BLaER1 treated with 17β-estradiol and CSF1 and Interleukin-3, amounts not matched to agents 10 nM and 100 nM (cell line): ENCODE data around the gene FBXW2.

ENCODE experiments used
- H3K27ac ChIP-seq, 11 experiments: shearing (Covaris generic); formaldehyde crosslinking; 2 replicates each; pipeline ENCODE4 v1.8.1; 2022
- H3K27me3 ChIP-seq, 11 experiments: shearing (Covaris generic); formaldehyde crosslinking; 2 replicates each; pipeline ENCODE4 v1.8.1; 2022
- H3K36me3 ChIP-seq, 11 experiments: shearing (Covaris generic); formaldehyde crosslinking; 2 replicates each; pipeline ENCODE4 v1.8.1; 2022
- H3K4me1 ChIP-seq, 10 experiments: shearing (Covaris generic); formaldehyde crosslinking; 2 replicates each; pipeline ENCODE4 v1.8.1; 2022
- H3K4me2 ChIP-seq, 11 experiments: shearing (Covaris generic); formaldehyde crosslinking; 2 replicates each; pipeline ENCODE4 v1.8.1; 2022
- H3K4me3 ChIP-seq, 10 experiments: shearing (Covaris generic); formaldehyde crosslinking; 2 replicates each; pipeline ENCODE4 v1.8.1; 2022
- H3K9ac ChIP-seq, 11 experiments: shearing (Covaris generic); formaldehyde crosslinking; 2 replicates each; pipeline ENCODE4 v1.8.1; 2022
- H3K9me3 ChIP-seq, 11 experiments: shearing (Covaris generic); formaldehyde crosslinking; replicated peaks in 1 of 11; 2 replicates each; pipeline ENCODE4 v1.8.1; 2022
- H4K20me1 ChIP-seq, 11 experiments: shearing (Covaris generic); formaldehyde crosslinking; 2 replicates each; pipeline ENCODE4 v1.8.1; 2022
- Cebpa-rat ChIP-seq, 11 experiments: shearing (Covaris generic); IDR thresholded peaks; 2 replicates each; pipeline ENCODE4 v1.8.1; 2022

FBXW2 gene

DNA sequence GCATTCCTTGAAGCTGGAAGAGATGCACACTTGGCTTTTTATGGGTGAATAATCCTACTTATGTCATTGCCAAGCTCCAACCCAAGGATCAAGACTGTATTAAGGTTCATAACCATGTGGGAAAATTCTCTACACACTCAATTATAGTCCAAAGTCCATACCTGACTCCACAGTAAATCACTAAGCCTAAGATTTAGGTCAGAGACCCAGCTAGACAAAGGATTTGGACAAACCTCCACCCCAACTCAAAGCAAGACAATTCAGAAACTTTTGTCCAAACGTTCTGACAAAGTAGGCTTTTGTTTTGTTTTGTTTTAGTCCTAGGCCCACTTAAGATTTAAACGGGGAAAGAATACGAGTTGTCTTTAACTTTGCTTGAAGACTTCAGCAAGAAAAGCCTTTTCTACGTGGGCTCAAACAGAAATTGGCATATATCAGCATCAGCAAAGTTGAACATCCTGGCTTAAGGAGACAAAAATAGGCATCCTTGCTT is 80.6 kb downstream of the FBXW2 start:
- Histone ChIP-seq H3K9me3 (no peaks in the 10 kb centered on the region), H3K4me1 (peaks cover 41 to 63% (median 57%) of the 10 kb centered on the region in 10 experiments), H3K4me2 (peak overlapping the region; percentile 77 to 98 (median 87)), H3K27me3 (no peaks in the 10 kb centered on the region), H4K20me1 (peaks cover 0 to 53% (median 25%) of the 10 kb centered on the region in 11 experiments; a peak in 11 of 22 replicates), H3K4me3 (peak overlapping the region; percentile 83 to 99 (median 96)), H3K36me3 (peaks cover 0 to 30% (median 20%) of the 10 kb centered on the region in 11 experiments; a peak in 13 of 22 replicates), H3K9ac (peak overlapping the region; percentile 89 to 98 (median 94)), H3K27ac (peak overlapping the region; percentile 11 to 96 (median 91); a peak in 20 of 22 replicates)
- TF ChIP-seq Cebpa-rat (IDR thresholded peaks at IDR 0.05), result no peak

DNA sequence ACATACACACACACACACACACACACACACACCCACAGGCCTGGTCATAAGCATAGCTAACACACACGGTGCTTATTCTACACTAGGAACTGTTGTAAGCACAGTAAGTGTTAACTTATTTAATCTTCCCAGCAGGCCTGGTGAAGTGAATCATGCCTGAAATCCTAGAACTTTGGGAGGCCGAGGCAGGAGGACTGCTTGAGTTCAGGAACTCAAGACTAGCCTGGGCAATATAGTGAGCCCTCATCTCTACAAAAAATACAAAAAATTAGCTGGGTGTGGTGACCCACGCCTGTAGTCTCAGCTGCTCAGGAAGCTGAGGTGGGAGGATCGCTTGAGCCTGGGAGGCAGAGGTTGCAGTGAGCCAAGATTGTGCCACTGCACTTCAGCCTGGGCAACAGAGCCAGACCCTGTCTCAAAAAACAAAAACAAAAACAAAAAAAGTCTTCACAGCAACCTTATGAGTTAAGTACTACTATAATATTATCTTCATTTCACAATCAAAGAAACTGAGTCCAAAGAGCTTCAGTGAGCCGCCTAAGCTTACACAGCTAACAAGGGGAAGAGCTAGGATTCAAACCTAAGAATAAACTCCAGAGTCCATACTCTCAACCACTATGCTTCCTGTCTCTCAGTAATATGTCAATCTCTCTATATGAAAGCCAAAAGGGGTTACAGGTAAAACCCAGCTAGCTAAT is 81.2 kb downstream of the FBXW2 start:
- Histone ChIP-seq H3K27me3 (no peaks in the 10 kb centered on the region), H3K27ac (peak overlapping the region; percentile 11 to 96 (median 91); a peak in 20 of 22 replicates), H3K9me3 (no peaks in the 10 kb centered on the region), H3K36me3 (peaks cover 0 to 31% (median 26%) of the 10 kb centered on the region in 11 experiments; a peak in 13 of 22 replicates), H3K9ac (peak overlapping the region; percentile 89 to 98 (median 94)), H4K20me1 (peaks cover 0 to 53% (median 25%) of the 10 kb centered on the region in 11 experiments; a peak in 12 of 22 replicates), H3K4me3 (peak overlapping the region; percentile 83 to 99 (median 96)), H3K4me2 (peak overlapping the region; percentile 77 to 98 (median 87)), H3K4me1 (peaks cover 47 to 69% (median 57%) of the 10 kb centered on the region in 10 experiments)
- TF ChIP-seq Cebpa-rat (IDR thresholded peaks at IDR 0.05), result no peak

DNA sequence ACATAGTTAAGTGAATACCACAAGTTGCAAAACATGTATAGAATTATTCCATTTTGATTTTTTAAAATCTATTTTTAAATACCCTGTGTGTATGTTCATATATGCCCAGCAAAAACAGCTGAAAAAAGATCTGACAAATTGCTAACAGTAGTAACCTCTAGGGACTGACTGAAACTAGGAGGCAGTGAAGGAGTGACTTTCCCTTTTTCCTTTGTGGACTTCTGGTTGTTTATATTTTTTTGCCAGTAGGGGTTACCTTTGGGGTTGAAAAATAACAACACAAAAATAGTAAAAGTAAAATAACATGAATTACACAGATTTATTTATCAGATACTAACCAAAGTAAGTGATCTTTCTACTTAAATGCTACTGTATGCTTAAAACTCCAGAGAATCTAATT is 81.9 kb downstream of the FBXW2 start:
- Histone ChIP-seq H3K9ac (peak overlapping the region; percentile 89 to 98 (median 94); a peak in 20 of 22 replicates), H3K4me1 (peaks cover 53 to 75% (median 60%) of the 10 kb centered on the region in 10 experiments), H3K4me2 (peak overlapping the region; percentile 77 to 98 (median 87)), H3K4me3 (peak overlapping the region; percentile 83 to 99 (median 96); a peak in 19 of 20 replicates), H3K36me3 (peaks cover 0 to 37% (median 26%) of the 10 kb centered on the region in 11 experiments; a peak in 14 of 22 replicates), H3K27ac (peak overlapping the region; percentile 11 to 96 (median 91); a peak in 20 of 22 replicates), H4K20me1 (peaks cover 5 to 53% (median 28%) of the 10 kb centered on the region in 11 experiments; a peak in 13 of 22 replicates), H3K9me3 (no peaks in the 10 kb centered on the region), H3K27me3 (no peaks in the 10 kb centered on the region)
- no peak for TF ChIP-seq Cebpa-rat (IDR thresholded peaks at IDR 0.05)

DNA sequence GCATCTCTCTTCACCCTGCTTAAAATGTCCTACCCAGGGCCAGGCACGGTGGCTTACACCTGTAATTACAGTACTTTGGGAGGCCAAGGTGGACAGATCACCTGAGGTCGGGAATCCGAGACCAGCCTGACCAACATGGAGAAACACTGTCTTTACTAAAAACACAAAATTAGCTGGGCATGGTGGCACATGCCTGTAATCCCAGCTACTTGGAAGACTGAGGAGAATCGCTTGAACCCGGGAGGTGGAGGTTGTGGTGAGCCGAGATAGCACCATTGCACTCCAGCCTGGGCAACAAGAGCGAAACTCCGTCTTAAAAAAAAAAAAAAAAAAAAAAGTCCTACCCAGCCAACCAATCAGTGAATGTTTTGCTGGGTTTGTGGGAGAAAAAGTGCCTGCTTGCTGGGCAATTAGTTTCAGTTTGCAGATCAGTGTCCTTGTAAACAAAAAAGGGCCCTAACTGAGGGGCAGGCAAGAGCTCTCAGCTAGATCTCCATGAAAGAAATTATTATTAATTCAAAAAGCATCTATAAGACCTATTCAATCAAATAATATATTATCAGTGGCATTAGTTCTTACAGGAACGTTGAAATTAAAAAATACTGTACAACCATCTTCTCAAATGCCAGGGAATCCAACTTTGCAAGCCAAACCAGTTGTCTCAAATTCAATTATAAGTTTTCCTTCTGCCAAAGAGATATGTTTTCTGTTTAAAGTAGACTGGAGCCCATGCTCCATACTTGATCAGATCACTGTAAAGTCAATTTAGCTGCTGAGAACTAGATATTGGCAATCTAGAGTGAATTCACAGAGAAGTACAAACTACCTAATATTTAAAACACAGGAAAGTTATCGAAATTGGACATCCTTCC is 82.9 kb downstream of the FBXW2 start:
- Histone ChIP-seq H3K4me2 (peak overlapping the region; percentile 77 to 98 (median 87)), H3K36me3 (peaks cover 0 to 42% (median 26%) of the 10 kb centered on the region in 11 experiments; a peak in 14 of 22 replicates), H3K27ac (peak overlapping the region; percentile 50 to 96 (median 91); a peak in 20 of 22 replicates), H3K27me3 (no peaks in the 10 kb centered on the region), H3K9me3 (no peaks in the 10 kb centered on the region), H3K9ac (peak overlapping the region; percentile 52 to 96 (median 91)), H3K4me1 (peaks cover 48 to 79% (median 62%) of the 10 kb centered on the region in 10 experiments), H4K20me1 (peaks cover 5 to 60% (median 29%) of the 10 kb centered on the region in 11 experiments; a peak in 13 of 22 replicates), H3K4me3 (peak overlapping the region; percentile 39 to 99 (median 96); a peak in 18 of 20 replicates)
- TF ChIP-seq Cebpa-rat (IDR thresholded peaks at IDR 0.05), result no peak

DNA sequence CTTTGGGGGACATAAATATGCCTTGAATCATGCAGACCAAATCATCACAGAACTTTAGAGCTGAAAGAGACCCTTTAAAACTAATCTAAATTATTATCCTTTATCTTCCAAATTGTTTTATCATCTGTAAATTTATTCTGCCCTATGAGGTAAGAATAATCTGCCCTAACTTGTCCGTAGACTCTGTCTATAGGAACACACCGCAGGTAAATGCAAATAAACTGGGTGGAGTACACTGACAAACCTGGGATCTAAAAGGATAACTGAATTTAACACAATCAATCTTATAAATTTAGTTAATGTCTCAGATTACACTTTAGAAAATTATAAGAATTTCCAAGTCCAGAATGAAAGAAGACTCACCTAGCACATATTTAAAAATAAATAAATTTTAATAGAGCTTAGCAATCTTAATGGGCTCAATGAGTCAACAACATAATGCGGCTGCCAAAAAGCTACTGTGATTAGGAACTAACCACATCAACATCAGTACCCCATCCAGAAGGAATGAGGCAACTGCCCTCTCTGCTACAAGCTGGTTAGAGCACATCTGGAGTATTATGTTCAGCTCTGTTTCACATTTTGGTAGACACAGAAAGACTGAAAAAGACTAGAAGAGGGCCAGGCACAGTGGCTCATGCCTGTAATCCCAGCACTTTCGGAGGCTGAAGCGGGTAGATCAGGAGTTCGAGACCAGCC is 84.5 kb downstream of the FBXW2 start:
- TF ChIP-seq Cebpa-rat (IDR thresholded peaks at IDR 0.05), result no peak
- peaks cover 42 to 78% (median 55%) of the 10 kb centered on the region in 10 experiments for H3K4me1 ChIP-seq
- peak overlapping the region in 8 of 11 experiments; percentile 3 to 93 (median 52); a peak in 12 of 22 replicates for H3K27ac ChIP-seq
- H3K9ac ChIP-seq, result peak overlapping the region in 3 of 11 experiments; percentile 20 to 91 (median 30); a peak in 5 of 22 replicates
- no peaks in the 10 kb centered on the region for H3K27me3 ChIP-seq
- H3K36me3 ChIP-seq, result peaks cover 2 to 59% (median 35%) of the 10 kb centered on the region in 11 experiments; a peak in 19 of 22 replicates
- H3K4me2 ChIP-seq, result peak overlapping the region; percentile 77 to 98 (median 87)
- peak overlapping the region in 5 of 10 experiments; percentile 15 to 99 (median 98); a peak in 3 of 20 replicates for H3K4me3 ChIP-seq
- peaks cover 5 to 67% (median 29%) of the 10 kb centered on the region in 11 experiments; a peak in 13 of 22 replicates for H4K20me1 ChIP-seq
- no peaks in the 10 kb centered on the region for H3K9me3 ChIP-seq

DNA sequence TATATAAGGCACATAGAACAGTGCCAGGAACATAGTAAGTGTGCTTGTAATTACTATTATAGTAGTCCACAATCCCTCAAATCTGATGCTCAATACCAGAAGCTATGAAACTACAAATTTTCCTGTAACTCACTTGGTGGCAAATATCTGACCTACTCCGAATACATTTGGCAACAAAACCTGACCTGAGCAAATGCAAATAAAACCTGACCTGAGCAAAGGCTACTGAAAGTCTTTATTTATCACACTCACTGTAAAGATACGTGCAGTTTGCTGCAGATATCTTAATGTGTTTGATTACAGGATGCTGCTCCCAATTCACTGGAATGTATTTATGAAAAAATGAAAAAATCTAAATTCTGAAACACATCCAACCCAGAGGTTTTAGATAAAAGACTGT is 86.0 kb downstream of the FBXW2 start:
- Histone ChIP-seq H3K27ac (no peak overlapping the region), H3K9me3 (no peaks in the 10 kb centered on the region), H3K4me2 (peak overlapping the region in 6 of 11 experiments; percentile 15 to 98 (median 62); a peak in 11 of 22 replicates), H3K4me1 (peaks cover 34 to 70% (median 52%) of the 10 kb centered on the region in 10 experiments), H3K4me3 (no peak overlapping the region), H3K9ac (no peak overlapping the region), H3K27me3 (no peaks in the 10 kb centered on the region), H3K36me3 (peaks cover 7 to 72% (median 47%) of the 10 kb centered on the region in 11 experiments; a peak in 19 of 22 replicates), H4K20me1 (peaks cover 5 to 57% (median 23%) of the 10 kb centered on the region in 11 experiments; a peak in 13 of 22 replicates)
- no peak for TF ChIP-seq Cebpa-rat (IDR thresholded peaks at IDR 0.05)
